ENCODE measurements around the gene GUK1. TPM values are rescaled to one million over a fixed set of nuclear protein-coding genes. Genes with fewer than 3 reads are reported as not detected.

GUK1 gene
- total and polyA plus RNA-seq, 2 of the 4 experiments (the other 2 are of a cell fraction) = 465 to 548 TPM

DNA sequence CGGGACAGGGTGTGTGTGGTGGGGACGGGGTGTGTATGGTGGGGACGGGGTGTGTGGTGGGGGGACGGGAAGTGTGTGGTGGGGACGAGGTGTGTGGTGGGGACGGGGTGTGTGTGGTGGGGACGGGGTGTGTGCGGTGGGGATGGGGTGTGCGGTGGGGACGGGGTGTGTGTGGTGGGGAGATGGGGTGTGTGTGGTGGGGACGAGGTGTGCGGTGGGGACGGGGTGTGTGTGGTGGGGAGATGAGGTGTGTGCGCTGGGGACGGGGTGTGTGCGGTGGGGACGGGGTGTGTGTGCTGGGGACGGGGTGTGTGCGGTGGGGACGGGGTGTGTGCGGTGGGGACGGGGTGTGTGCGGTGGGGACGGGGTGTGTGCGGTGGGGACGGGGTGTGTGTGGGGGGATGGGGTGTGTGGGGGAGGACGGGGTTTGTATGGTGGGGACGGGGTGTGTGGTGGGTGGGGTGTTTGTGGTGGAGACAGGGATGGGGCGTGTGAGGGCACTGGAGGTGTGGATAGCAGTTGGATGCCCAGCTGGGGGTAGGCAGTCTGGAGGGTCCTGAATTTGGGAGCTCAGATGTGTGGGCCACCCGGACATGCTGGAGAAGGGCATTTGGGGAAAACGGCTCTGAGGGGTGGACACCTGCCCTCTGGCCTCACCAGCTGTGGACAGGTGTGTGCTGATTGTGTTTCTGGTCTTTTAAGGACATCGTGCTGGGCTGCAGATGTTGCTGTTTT, 42.4 kb downstream of the GUK1 start:
- Histone ChIP-seq H4K20me1 (ENCODE audit: insufficient read depth, low read length) (no peaks in the 10 kb centered on the region), H3K27me3 (ENCODE audit: control insufficient read depth, insufficient read depth, low read length) (no peaks in the 10 kb centered on the region), H3K9me1 (ENCODE audit: insufficient read depth, low read length) (peaks cover 18% of the 10 kb centered on the region), H3K4me1 (ENCODE audit: control insufficient read depth, insufficient read depth, low read length) (peaks cover 11% of the 10 kb centered on the region), H3K14ac (replicated peaks; ENCODE audit: low read depth, low read length) (no peak overlapping the region), H2AK9ac (replicated peaks; ENCODE audit: low read depth, low read length, poor library complexity) (no peak overlapping the region), H4K91ac (ENCODE audit: insufficient read depth, low read depth, low read length) (no peak overlapping the region), H2BK15ac (ENCODE audit: low read depth, low read length) (no peak overlapping the region), H4K8ac (ENCODE audit: low read depth in 2 of 2, low read length in 2 of 2) (no peak overlapping the region), H2BK20ac (ENCODE audit: low read depth, low read length) (no peak overlapping the region), H3K36me3 (ENCODE audit: control insufficient read depth, insufficient read depth, low read length) (no peaks in the 10 kb centered on the region), H3K4me3 (ENCODE audit: insufficient read depth, low read depth, low read length) (no peak overlapping the region), H3K4ac (ENCODE audit: low read depth, low read length) (no peak overlapping the region), H3K23ac (ENCODE audit: low read depth, low read length) (no peak overlapping the region), H3K4me2 (ENCODE audit: low read depth, low read length) (no peak overlapping the region), H3K9ac (ENCODE audit: low read depth, low read length) (no peak overlapping the region), H2BK120ac (ENCODE audit: low read depth, low read length) (no peak overlapping the region), H2BK5ac (ENCODE audit: low read depth, low read length, poor library complexity, severe bottlenecking) (no peak overlapping the region), H3K18ac (ENCODE audit: low read depth, low read length) (no peak overlapping the region), H2AK5ac (ENCODE audit: low read depth, low read length) (no peak overlapping the region), H2AFZ (replicated peaks; ENCODE audit: low read length, poor library complexity) (no peak overlapping the region), H3K9me3 (ENCODE audit: control insufficient read depth, insufficient read depth, low read length) (0 out of 2 replicates have a peak, but pooled peaks cover 2% of the 10 kb centered on the region), H3K27ac (ENCODE audit: insufficient read depth, low read length) (no peak overlapping the region), H3K79me1 (ENCODE audit: low read depth in 1 of 2, low read length in 2 of 2) (peaks cover 6 to 14% of the 10 kb centered on the region in 2 experiments; a peak in 3 of 4 replicates), H4K5ac (ENCODE audit: low read depth, low read length) (no peak overlapping the region), H3K56ac (ENCODE audit: extremely low read depth, insufficient read depth, low read length) (no peak overlapping the region)
- dilution Hi-C loops (cut with HindIII; ENCODE audit: low sequenced_read_pairs, unreplicated experiment) (no loop called here), in situ Hi-C loops (cut with MboI; ENCODE audit: low sequenced_read_pairs) (no loop called here), intact Hi-C loops (cut with micrococcal nuclease) (no loop called here)
- TF ChIP-seq USF2 (IDR thresholded peaks at IDR 0.05; ENCODE audit: low read depth, low read length) (no peak), CEBPB (IDR thresholded peaks at IDR 0.05; ENCODE audit: low read depth, low read length) (no peak), MXI1 (IDR thresholded peaks at IDR 0.05; ENCODE audit: borderline replicate concordance, low read depth, low read length) (no peak), CHD1 (IDR thresholded peaks at IDR 0.05; ENCODE audit: low read depth, low read length) (no peak), MAFK (IDR thresholded peaks at IDR 0.05; ENCODE audit: low read depth, low read length) (no peak), CTCF (conservative IDR thresholded peaks at IDR 0.05; ENCODE audit: low read depth, low read length) (no peak), RAD21 (IDR thresholded peaks at IDR 0.05; ENCODE audit: low read length) (no peak), ELK1 (IDR thresholded peaks at IDR 0.05; ENCODE audit: borderline replicate concordance, low read depth, low read length) (no peak), RFX5 (IDR thresholded peaks at IDR 0.05; ENCODE audit: low read depth, low read length) (no peak), FOS (IDR thresholded peaks at IDR 0.05; ENCODE audit: low read depth, low read length) (no peak), RCOR1 (IDR thresholded peaks at IDR 0.05; ENCODE audit: insufficient replicate concordance, low read length) (no peak), NFE2L2 (IDR thresholded peaks at IDR 0.05; ENCODE audit: low read depth, low read length) (no peak), BHLHE40 (IDR thresholded peaks at IDR 0.05; ENCODE audit: low read depth, low read length) (no peak), MAZ (IDR thresholded peaks at IDR 0.05; ENCODE audit: borderline replicate concordance, low read depth, low read length) (no peak), SMC3 (IDR thresholded peaks at IDR 0.05; ENCODE audit: low read depth, low read length) (no peak), POLR2A (IDR thresholded peaks at IDR 0.05; ENCODE audit: low read depth, low read length) (no peak)
- ChIA-PET POLR2A (ENCODE audit: unreplicated experiment) (no interaction called here), CTCF (no interaction called here)
- no TSS peak for BruUV-seq (replicated peaks)
- WGBS, 2 experiments (ENCODE audit: extremely low coverage in 2 of 2, insufficient read length in 1 of 2) = 93 to 100% methylated on average over 3 to 7 of the region's 32 CpGs
- DNase-seq = no peak
- ATAC-seq (ENCODE audit: low read depth) = no peak
